Kidney epithelial cell (primary cell): Measurements from ENCODE around the gene SLC39A11. TPM values are rescaled to one million over a fixed set of nuclear protein-coding genes. Genes with fewer than 3 reads are reported as not detected.

ENCODE experiments used
- DNase-seq: peaks from one replicate; pipeline ENCODE4 v3.0.0-alpha.2; 2010; ENCODE audit warnings: low read depth
- H3K27me3 ChIP-seq: 2 replicates; pipeline ENCODE4 v1.6.0; 2011; ENCODE audit warnings: low read length; ENCODE audit not compliant: control insufficient read depth, insufficient read depth
- H3K36me3 ChIP-seq: 2 replicates; pipeline ENCODE4 v1.5.1; 2011; ENCODE audit warnings: low read length; ENCODE audit not compliant: control insufficient read depth, insufficient read depth
- H3K4me3 ChIP-seq: 2 replicates; pipeline ENCODE4 v1.5.1; 2011; ENCODE audit warnings: low read depth, mild to moderate bottlenecking, control low read depth, low read length
- total RNA-seq: library from RNA; depleted of rRNA; stranded (reverse); fragments of >200 nt; gene quantifications from 2 replicates; pipeline ENCODE4 v1.2.3, GENCODE V29; 2015
- TF ChIP-seq, protein P1 (sequence below): IDR thresholded peaks from 2 replicates; pipeline ENCODE4 v1.5.1; 2011; ENCODE audit warnings: mild to moderate bottlenecking, moderate library complexity, low read length, control low read depth, inconsistent platforms; ENCODE audit not compliant: insufficient read depth, poor library complexity, severe bottlenecking

Gene SLC39A11
- total RNA-seq, 1 donor from 2014 or later: 13.0 TPM

DNA sequence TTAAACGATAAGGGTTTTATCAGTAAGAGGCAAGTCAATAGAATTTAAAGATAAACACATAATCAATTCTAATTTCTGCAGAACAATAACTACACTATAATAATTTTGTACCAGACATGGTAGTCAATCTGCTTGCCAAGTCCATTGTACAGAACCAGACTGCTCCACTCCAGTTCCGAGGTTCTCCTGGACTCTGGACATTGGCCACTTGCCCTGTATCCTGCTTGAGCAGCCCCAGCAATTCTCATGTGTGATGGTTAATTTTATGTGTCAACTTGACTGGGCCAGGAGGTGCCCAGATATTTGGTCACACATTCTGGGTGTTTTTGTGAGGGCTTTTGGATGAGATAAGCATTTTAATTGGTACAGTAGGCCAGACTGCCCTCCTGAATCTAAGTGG is 384.6 kb downstream of the SLC39A11 start:
- Histone ChIP-seq H3K27me3 (no peaks in the 10 kb centered on the region), H3K36me3 (no peaks in the 10 kb centered on the region), H3K4me3 (no peak overlapping the region)
- no peak for DNase-seq
- TF ChIP-seq, protein P1, sequence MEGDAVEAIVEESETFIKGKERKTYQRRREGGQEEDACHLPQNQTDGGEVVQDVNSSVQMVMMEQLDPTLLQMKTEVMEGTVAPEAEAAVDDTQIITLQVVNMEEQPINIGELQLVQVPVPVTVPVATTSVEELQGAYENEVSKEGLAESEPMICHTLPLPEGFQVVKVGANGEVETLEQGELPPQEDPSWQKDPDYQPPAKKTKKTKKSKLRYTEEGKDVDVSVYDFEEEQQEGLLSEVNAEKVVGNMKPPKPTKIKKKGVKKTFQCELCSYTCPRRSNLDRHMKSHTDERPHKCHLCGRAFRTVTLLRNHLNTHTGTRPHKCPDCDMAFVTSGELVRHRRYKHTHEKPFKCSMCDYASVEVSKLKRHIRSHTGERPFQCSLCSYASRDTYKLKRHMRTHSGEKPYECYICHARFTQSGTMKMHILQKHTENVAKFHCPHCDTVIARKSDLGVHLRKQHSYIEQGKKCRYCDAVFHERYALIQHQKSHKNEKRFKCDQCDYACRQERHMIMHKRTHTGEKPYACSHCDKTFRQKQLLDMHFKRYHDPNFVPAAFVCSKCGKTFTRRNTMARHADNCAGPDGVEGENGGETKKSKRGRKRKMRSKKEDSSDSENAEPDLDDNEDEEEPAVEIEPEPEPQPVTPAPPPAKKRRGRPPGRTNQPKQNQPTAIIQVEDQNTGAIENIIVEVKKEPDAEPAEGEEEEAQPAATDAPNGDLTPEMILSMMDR: no peak

DNA sequence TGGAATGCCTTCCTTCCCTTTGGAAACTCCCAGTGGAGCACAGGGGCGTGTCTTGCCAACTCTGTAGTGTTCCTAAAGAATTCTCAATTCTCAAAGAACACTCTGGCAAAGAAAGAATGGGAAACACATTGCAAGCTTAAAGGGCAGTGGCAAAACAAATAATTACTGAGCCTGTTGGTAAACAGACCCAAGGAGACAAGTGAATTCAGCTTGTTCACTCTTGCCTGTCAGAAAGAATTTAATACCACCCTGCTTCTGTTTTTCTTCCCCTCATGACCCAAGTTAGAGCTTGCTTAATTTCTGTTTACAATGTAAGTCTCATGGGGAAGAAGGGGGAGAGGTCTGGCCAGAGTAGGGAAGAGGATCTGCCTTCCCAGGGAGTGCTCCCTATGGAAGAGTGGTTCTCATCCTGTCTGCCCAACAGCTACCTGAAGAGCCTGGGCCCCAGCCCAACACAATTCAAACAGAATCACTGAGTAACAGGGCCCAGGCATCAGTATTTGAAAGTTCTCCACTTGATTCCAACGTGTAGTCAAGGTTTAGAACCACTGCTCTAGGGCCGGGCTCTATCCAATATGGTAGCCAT is 386.0 kb downstream of the SLC39A11 start:
- TF ChIP-seq, protein P1: no peak
- no peak for DNase-seq
- Histone ChIP-seq H3K36me3 (no peaks in the 10 kb centered on the region), H3K27me3 (no peaks in the 10 kb centered on the region), H3K4me3 (no peak overlapping the region)

DNA sequence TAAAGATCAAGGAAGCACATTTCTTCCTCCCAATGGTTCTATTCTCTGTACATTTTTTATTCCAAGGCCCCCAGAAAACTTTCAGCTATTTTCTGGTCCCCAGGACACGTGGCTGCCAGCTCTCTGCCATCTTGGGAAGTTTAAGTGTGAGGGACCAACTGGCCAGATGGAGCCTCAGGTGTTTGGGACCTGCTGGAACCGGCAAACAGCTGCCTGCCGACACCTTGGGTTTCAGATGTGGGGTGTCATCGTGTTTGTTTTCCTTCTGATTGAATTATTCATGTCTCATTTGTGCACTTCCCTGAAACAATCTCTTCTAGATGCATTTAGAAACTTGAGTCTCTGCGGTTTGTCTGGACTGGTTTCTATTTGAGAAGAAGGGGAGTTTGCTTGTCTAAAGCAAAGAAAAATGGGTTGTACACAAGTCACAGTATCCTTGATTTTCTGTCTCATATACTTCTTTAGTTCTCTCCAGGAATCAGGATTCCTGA is 386.5 kb downstream of the SLC39A11 start:
- TF ChIP-seq, protein P1: no peak
- Histone ChIP-seq H3K36me3 (no peaks in the 10 kb centered on the region), H3K4me3 (no peak overlapping the region), H3K27me3 (no peaks in the 10 kb centered on the region)
- DNase-seq: no peak

DNA sequence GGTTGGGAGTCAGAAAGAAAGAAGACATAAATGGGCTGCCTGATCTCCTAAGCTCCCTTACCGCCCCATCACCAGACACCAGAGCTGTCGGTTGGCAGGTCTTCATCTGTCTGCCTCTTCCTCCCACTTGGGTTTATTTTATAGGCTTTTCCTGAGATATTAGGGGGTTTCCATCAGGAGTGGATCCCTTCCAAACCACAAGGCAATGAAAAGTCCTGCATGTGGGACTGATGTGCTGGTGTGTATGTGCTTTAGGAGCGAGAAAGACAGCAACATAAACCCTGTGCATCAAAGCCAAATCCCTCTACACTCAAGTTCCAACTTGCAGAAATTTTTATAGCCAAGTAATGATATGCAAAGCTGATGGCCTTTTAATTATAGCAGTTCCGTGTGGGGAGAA is 389.5 kb downstream of the SLC39A11 start:
- no peaks in the 10 kb centered on the region for H3K36me3 ChIP-seq
- H3K27me3 ChIP-seq: no peaks in the 10 kb centered on the region
- TF ChIP-seq, protein P1: no peak
- H3K4me3 ChIP-seq: no peak overlapping the region
- no peak for DNase-seq

DNA sequence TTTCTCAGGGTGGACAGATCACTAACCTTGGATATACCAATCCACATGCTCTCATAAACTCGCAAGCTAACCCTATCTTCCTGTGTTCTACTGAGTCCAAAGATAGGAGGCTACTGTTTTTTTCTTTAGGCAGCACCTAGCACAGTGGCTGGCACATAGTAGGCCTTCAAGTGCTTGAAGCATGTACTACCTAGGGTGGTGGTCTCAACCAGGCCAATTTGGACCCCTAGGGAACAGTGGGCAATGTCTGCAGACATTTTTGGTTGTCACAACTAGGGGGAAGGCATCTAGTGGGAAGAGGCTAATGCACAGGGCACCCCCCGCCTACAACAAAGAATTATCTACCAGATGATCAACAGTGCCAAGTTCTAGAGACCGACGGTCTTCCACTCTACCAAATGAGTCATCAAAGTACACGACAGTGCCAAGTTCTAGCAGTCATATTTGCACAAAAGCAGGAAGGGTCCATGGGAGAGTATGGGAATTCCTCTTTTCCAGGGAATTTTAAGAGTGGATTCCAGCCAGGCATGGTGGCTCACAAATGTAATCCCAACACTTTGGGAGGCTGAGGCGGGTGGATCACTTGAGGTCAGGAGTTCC is 390.3 kb downstream of the SLC39A11 start:
- Histone ChIP-seq H3K36me3 (no peaks in the 10 kb centered on the region), H3K4me3 (no peak overlapping the region), H3K27me3 (no peaks in the 10 kb centered on the region)
- no peak for DNase-seq
- TF ChIP-seq, protein P1: no peak

DNA sequence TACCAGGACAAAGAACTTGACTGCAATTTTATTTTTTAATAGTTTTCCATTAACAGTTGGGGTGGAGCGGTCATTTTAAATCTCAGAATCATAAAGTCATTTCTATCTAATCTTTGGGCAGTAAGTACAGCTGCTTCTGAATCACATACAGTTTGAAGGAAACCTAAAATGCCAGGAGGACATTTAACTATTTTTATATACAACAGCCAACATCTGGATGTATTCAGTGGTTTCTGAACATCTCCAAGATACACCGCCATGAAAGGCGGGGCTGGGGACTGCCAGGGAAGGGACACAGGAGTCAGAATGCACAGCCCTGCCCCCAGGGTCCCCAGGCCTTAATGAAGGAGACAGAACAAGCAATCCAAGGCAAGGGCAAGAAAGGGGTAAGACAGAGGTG is 392.3 kb downstream of the SLC39A11 start:
- TF ChIP-seq, protein P1: no peak
- no peaks in the 10 kb centered on the region for H3K36me3 ChIP-seq
- H3K27me3 ChIP-seq: no peaks in the 10 kb centered on the region
- no peak overlapping the region for H3K4me3 ChIP-seq
- no peak for DNase-seq
